Esophagus muscularis mucosa (tissue), 3 donors: ENCODE results near the gene KDM5A.

Experiments used
- POLR2A ChIP-seq: fragments of 450-650 bp; IDR thresholded peaks from one replicate; pipeline ENCODE4 v1.6.1; 2017; ENCODE audit warnings: antibody characterized with exemption, moderate library complexity, mild to moderate bottlenecking, low read depth
- POLR2AphosphoS5 ChIP-seq, 2 donors: sonication (generic); formaldehyde crosslinking; IDR thresholded peaks; one replicate each; pipeline ENCODE4 v1.6.1; 2017; ENCODE audit warnings: antibody characterized with exemption in 2 of 2
- TF ChIP-seq, protein P1 (sequence below), 3 experiments: fragments of 200-600 bp in 2 of 3; fragments of 450-650 bp in 1 of 3; sonication (generic) in 2 of 3; IDR thresholded peaks; one replicate each; pipeline ENCODE4 v1.5.1; 2017 to 2019; ENCODE audit warnings: antibody characterized with exemption in 3 of 3, mild to moderate bottlenecking in 2 of 3, moderate library complexity in 1 of 3

GRCh38 chr12:400828-401227 lies 11.7 kb upstream of the KDM5A start:
- TF ChIP-seq, protein P1, sequence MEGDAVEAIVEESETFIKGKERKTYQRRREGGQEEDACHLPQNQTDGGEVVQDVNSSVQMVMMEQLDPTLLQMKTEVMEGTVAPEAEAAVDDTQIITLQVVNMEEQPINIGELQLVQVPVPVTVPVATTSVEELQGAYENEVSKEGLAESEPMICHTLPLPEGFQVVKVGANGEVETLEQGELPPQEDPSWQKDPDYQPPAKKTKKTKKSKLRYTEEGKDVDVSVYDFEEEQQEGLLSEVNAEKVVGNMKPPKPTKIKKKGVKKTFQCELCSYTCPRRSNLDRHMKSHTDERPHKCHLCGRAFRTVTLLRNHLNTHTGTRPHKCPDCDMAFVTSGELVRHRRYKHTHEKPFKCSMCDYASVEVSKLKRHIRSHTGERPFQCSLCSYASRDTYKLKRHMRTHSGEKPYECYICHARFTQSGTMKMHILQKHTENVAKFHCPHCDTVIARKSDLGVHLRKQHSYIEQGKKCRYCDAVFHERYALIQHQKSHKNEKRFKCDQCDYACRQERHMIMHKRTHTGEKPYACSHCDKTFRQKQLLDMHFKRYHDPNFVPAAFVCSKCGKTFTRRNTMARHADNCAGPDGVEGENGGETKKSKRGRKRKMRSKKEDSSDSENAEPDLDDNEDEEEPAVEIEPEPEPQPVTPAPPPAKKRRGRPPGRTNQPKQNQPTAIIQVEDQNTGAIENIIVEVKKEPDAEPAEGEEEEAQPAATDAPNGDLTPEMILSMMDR (IDR thresholded peaks at IDR 0.05): no peak
- TF ChIP-seq POLR2AphosphoS5 (IDR thresholded peaks at IDR 0.05) (no peak), POLR2A (no peak)
